Fibroblast of pulmonary artery (primary cell): Measurements from ENCODE around the gene DLGAP1.

ENCODE experiments used
- DNase-seq: peaks from one replicate; pipeline ENCODE4 v3.0.0-alpha.2; 2010; ENCODE audit warnings: low read depth
- H3K4me3 ChIP-seq: replicated peaks from 2 replicates; pipeline ENCODE4 v1.5.1; 2011; ENCODE audit warnings: low read depth, mild to moderate bottlenecking, control low read depth, low read length, moderate library complexity
- CTCF ChIP-seq: IDR thresholded peaks from 2 replicates; pipeline ENCODE4 v1.5.1; 2011; ENCODE audit warnings: mild to moderate bottlenecking, control low read depth, low read length, inconsistent platforms; ENCODE audit errors: missing control alignments

DLGAP1 gene

GRCh38 chr18:3967359-3968180 is 487.5 kb downstream of the DLGAP1 start:
- no peak for TF ChIP-seq CTCF
- DNase-seq = no peak
- no peak overlapping the region for H3K4me3 ChIP-seq

GRCh38 chr18:3966642-3967358 is 488.3 kb downstream of the DLGAP1 start:
- DNase-seq = peak; percentile 39
- no peak overlapping the region for H3K4me3 ChIP-seq
- TF ChIP-seq CTCF = no peak

- no peak overlapping the region for H3K4me3 ChIP-seq
- TF ChIP-seq CTCF = no peak
- no peak for DNase-seq
Observed at GRCh38 chr18:3966246-3966641, 488.9 kb downstream of the DLGAP1 start.

- no peak overlapping the region for H3K4me3 ChIP-seq
- TF ChIP-seq CTCF = no peak
Observed at GRCh38 chr18:3960977-3961376, 494.1 kb downstream of the DLGAP1 start.

GRCh38 chr18:3960142-3960541 is 495.0 kb downstream of the DLGAP1 start:
- DNase-seq = no peak
- no peak for TF ChIP-seq CTCF
- H3K4me3 ChIP-seq = no peak overlapping the region

More at GRCh38 chr18:3960977-3961376, 494.1 kb downstream of the DLGAP1 start:
- DNase-seq = no peak

GRCh38 chr18:3952031-3952430 is 503.1 kb downstream of the DLGAP1 start:
- no peak for DNase-seq
- H3K4me3 ChIP-seq = no peak overlapping the region
- TF ChIP-seq CTCF = no peak
